ENCODE data around the gene GFOD1. TPM values are rescaled to one million over a fixed set of nuclear protein-coding genes. Genes with fewer than 3 reads are reported as not detected.

Gene GFOD1
- total and polyA plus RNA-seq, 10 of the 15 experiments (the other 5 are each of a cell fraction or from before 2014, with no cell fraction given): 6.5 to 41.4 (median 16.0) TPM

DNA sequence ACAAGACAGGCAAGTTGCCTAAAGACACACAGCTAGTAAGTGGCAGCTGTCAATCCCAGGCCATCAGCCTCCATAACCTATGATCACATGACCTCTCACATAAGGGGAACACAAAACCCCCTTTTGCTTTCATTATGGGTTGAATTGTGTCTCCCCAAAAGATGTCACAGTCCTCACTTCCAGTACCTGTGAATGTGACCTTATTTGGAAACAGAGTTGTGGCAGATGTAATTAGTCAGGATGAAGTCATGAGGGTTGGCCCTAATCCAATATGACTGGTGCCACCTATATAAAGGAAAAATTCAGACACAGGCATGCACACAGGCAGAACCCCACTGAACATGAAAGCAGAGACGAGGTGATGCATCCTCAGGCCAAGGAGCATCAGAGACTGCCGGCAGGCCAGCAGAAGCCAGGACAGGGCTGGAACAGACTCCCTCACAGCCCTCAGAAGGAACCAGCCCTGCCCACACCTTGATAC lies 33.6 kb downstream of the GFOD1 start:
- no peaks in the 10 kb centered on the region for H3K27me3 ChIP-seq (replicated peaks in 1 of 2; ENCODE audit: control insufficient read depth in 2 of 2, insufficient read depth in 2 of 2, low read length in 1 of 2)
- H2AFZ ChIP-seq (ENCODE audit: control insufficient read depth, low read depth, low read length): no peak overlapping the region
- WGBS (ENCODE audit: insufficient coverage, insufficient replicate concordance, low lambda C conversion rate, missing lambda C conversion rate): 88% methylated on average over 2 of the region's 2 CpGs
- H3K36me3 ChIP-seq (ENCODE audit: control insufficient read depth in 2 of 2, insufficient read depth in 2 of 2, low read length in 1 of 2): peaks cover 12 to 24% of the 10 kb centered on the region in 2 experiments
- peaks cover 52% of the 10 kb centered on the region for H3K79me2 ChIP-seq (ENCODE audit: control insufficient read depth, insufficient read depth, low read length)
- FAIRE-seq (no peak), ATAC-seq (peak; percentile 72), DNase-seq (ENCODE audit: low read depth, low spot score) (peak; percentile 65)
- CTCF ChIA-PET: interaction anchor here (0.6 to 6.7 kb wide), 31 partner anchors 8 to 666 kb away, joined by 3 to 75 read pairs (median 4); partner anchors contain the start of genes NOL7 and SIRT5
- SMC1A ChIA-PET (ENCODE audit: uncharacterized antibody, unreplicated experiment): interaction anchor here (0.7 to 11.4 kb wide), 26 partner anchors 9 to 310 kb away, joined by 3 to 179 read pairs (median 8); partner anchors contain the start of gene SIRT5
- no peak overlapping the region for H3K4me3 ChIP-seq
- H3K9ac ChIP-seq (ENCODE audit: control insufficient read depth, insufficient read depth, low read length): no peak overlapping the region
- POLR2A ChIA-PET: interaction anchor here (0.6 to 4.9 kb wide), 13 partner anchors 9 to 1784 kb away, joined by 3 to 21 read pairs (median 4); partner anchors contain the start of gene SIRT5
- in situ Hi-C loops (cut with MboI) (no loop called here), intact Hi-C loops (cut with micrococcal nuclease; ENCODE audit: unreplicated experiment) (loop anchor here (1.0 to 5.0 kb wide), 3 partner anchors 23 to 121 kb away; no protein-coding TSS in a partner anchor)
- no peaks in the 10 kb centered on the region for H4K20me1 ChIP-seq (ENCODE audit: control insufficient read depth, insufficient read depth)
- peaks cover 46% of the 10 kb centered on the region for H3K4me1 ChIP-seq (ENCODE audit: control insufficient read depth, insufficient read depth, low read length)
- RAD21 ChIA-PET (ENCODE audit: unreplicated experiment): interaction anchor here (0.7 to 6.5 kb wide), 24 partner anchors 8 to 171 kb away, joined by 3 to 98 read pairs (median 4); partner anchors contain the start of genes GFOD1 and SIRT5
- H3K9me3 ChIP-seq (replicated peaks; ENCODE audit: control insufficient read depth, insufficient read depth, low read length): peaks cover 5% of the 10 kb centered on the region; the same call in 1 of the 3 replicates
- peak overlapping the region; percentile 71 for H3K27ac ChIP-seq (ENCODE audit: control insufficient read depth, insufficient read depth)
- BruUV-seq (replicated peaks): no TSS peak
- H3K4me2 ChIP-seq (ENCODE audit: control insufficient read depth, insufficient read depth): peak overlapping the region; percentile 58; the same call in 1 of the 2 replicates
- peak; percentile 53; the same call in 1 of the 2 replicates for TF ChIP-seq ATF2 (IDR thresholded peaks at IDR 0.05; ENCODE audit: low read length)
- TF ChIP-seq, protein P1, sequence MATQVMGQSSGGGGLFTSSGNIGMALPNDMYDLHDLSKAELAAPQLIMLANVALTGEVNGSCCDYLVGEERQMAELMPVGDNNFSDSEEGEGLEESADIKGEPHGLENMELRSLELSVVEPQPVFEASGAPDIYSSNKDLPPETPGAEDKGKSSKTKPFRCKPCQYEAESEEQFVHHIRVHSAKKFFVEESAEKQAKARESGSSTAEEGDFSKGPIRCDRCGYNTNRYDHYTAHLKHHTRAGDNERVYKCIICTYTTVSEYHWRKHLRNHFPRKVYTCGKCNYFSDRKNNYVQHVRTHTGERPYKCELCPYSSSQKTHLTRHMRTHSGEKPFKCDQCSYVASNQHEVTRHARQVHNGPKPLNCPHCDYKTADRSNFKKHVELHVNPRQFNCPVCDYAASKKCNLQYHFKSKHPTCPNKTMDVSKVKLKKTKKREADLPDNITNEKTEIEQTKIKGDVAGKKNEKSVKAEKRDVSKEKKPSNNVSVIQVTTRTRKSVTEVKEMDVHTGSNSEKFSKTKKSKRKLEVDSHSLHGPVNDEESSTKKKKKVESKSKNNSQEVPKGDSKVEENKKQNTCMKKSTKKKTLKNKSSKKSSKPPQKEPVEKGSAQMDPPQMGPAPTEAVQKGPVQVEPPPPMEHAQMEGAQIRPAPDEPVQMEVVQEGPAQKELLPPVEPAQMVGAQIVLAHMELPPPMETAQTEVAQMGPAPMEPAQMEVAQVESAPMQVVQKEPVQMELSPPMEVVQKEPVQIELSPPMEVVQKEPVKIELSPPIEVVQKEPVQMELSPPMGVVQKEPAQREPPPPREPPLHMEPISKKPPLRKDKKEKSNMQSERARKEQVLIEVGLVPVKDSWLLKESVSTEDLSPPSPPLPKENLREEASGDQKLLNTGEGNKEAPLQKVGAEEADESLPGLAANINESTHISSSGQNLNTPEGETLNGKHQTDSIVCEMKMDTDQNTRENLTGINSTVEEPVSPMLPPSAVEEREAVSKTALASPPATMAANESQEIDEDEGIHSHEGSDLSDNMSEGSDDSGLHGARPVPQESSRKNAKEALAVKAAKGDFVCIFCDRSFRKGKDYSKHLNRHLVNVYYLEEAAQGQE (IDR thresholded peaks at IDR 0.05; ENCODE audit: low read depth, low read length): no peak
- TF ChIP-seq KLF5 (IDR thresholded peaks at IDR 0.05; ENCODE audit: partially characterized antibody): no peak
- TF ChIP-seq ATF7 (IDR thresholded peaks at IDR 0.05; ENCODE audit: low read depth): peak; percentile 75
- TF ChIP-seq CHD1 (IDR thresholded peaks at IDR 0.05; ENCODE audit: low read depth, low read length): 0 out of 2 replicates have a peak, but pooled peaks have one; percentile 64
- TF ChIP-seq NFIC (IDR thresholded peaks at IDR 0.05; ENCODE audit: low read depth, low read length): no peak
- TF ChIP-seq RAD51 (IDR thresholded peaks at IDR 0.05): peak; percentile 85
- TF ChIP-seq DPF2 (IDR thresholded peaks at IDR 0.05): peak; percentile 30; the same call in 1 of the 2 replicates
- TF ChIP-seq ZNF207 (IDR thresholded peaks at IDR 0.05; ENCODE audit: borderline replicate concordance): no peak
- TF ChIP-seq, protein P2, sequence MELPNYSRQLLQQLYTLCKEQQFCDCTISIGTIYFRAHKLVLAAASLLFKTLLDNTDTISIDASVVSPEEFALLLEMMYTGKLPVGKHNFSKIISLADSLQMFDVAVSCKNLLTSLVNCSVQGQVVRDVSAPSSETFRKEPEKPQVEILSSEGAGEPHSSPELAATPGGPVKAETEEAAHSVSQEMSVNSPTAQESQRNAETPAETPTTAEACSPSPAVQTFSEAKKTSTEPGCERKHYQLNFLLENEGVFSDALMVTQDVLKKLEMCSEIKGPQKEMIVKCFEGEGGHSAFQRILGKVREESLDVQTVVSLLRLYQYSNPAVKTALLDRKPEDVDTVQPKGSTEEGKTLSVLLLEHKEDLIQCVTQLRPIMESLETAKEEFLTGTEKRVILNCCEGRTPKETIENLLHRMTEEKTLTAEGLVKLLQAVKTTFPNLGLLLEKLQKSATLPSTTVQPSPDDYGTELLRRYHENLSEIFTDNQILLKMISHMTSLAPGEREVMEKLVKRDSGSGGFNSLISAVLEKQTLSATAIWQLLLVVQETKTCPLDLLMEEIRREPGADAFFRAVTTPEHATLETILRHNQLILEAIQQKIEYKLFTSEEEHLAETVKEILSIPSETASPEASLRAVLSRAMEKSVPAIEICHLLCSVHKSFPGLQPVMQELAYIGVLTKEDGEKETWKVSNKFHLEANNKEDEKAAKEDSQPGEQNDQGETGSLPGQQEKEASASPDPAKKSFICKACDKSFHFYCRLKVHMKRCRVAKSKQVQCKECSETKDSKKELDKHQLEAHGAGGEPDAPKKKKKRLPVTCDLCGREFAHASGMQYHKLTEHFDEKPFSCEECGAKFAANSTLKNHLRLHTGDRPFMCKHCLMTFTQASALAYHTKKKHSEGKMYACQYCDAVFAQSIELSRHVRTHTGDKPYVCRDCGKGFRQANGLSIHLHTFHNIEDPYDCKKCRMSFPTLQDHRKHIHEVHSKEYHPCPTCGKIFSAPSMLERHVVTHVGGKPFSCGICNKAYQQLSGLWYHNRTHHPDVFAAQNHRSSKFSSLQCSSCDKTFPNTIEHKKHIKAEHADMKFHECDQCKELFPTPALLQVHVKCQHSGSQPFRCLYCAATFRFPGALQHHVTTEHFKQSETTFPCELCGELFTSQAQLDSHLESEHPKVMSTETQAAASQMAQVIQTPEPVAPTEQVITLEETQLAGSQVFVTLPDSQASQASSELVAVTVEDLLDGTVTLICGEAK (IDR thresholded peaks at IDR 0.05; ENCODE audit: borderline replicate concordance): no peak
- TF ChIP-seq RFX5 (IDR thresholded peaks at IDR 0.05; ENCODE audit: low read depth, low read length): no peak
- TF ChIP-seq, protein P3, sequence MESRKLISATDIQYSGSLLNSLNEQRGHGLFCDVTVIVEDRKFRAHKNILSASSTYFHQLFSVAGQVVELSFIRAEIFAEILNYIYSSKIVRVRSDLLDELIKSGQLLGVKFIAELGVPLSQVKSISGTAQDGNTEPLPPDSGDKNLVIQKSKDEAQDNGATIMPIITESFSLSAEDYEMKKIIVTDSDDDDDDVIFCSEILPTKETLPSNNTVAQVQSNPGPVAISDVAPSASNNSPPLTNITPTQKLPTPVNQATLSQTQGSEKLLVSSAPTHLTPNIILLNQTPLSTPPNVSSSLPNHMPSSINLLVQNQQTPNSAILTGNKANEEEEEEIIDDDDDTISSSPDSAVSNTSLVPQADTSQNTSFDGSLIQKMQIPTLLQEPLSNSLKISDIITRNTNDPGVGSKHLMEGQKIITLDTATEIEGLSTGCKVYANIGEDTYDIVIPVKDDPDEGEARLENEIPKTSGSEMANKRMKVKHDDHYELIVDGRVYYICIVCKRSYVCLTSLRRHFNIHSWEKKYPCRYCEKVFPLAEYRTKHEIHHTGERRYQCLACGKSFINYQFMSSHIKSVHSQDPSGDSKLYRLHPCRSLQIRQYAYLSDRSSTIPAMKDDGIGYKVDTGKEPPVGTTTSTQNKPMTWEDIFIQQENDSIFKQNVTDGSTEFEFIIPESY (IDR thresholded peaks at IDR 0.05): no peak

Measured in GM12878 (cell line).